Putamen (tissue), 1 donor: Measurements from ENCODE around the gene FBXO47.

Source experiments
- DNase-seq: peaks from one replicate; pipeline ENCODE4 v3.0.0-alpha.2; 2016; ENCODE audit warnings: low spot score

FBXO47 gene

GRCh38 chr17:38903404-38903803 lies 63.8 kb downstream of the FBXO47 start:
- DNase-seq: no peak

GRCh38 chr17:38900978-38901656 lies 66.1 kb downstream of the FBXO47 start:
- DNase-seq: no peak

GRCh38 chr17:38899421-38899820 lies 67.8 kb downstream of the FBXO47 start:
- no peak for DNase-seq

GRCh38 chr17:38898812-38899348 lies 68.3 kb downstream of the FBXO47 start:
- DNase-seq: no peak

- no peak for DNase-seq
Measured at GRCh38 chr17:38898291-38898679, 68.9 kb downstream of the FBXO47 start.

GRCh38 chr17:38897671-38898290 lies 69.4 kb downstream of the FBXO47 start:
- DNase-seq: no peak

- DNase-seq: no peak
Measured at GRCh38 chr17:38897176-38897575, 70.0 kb downstream of the FBXO47 start.

GRCh38 chr17:38896346-38896954 lies 70.8 kb downstream of the FBXO47 start:
- DNase-seq: no peak

- DNase-seq: no peak
Measured at GRCh38 chr17:38894276-38894675, 72.9 kb downstream of the FBXO47 start.

GRCh38 chr17:38893607-38894006 lies 73.6 kb downstream of the FBXO47 start:
- DNase-seq: no peak

GRCh38 chr17:38893113-38893512 lies 74.1 kb downstream of the FBXO47 start:
- DNase-seq: no peak

GRCh38 chr17:38892620-38893019 lies 74.6 kb downstream of the FBXO47 start:
- DNase-seq: no peak

GRCh38 chr17:38892083-38892482 lies 75.1 kb downstream of the FBXO47 start:
- DNase-seq: no peak

- DNase-seq: no peak
Measured at GRCh38 chr17:38891441-38891840, 75.8 kb downstream of the FBXO47 start.

GRCh38 chr17:38890410-38890746 lies 76.8 kb downstream of the FBXO47 start:
- DNase-seq: no peak

GRCh38 chr17:38889745-38890409 lies 77.3 kb downstream of the FBXO47 start:
- no peak for DNase-seq

- DNase-seq: no peak
Measured at GRCh38 chr17:38888842-38889241, 78.4 kb downstream of the FBXO47 start.

- DNase-seq: no peak
Measured at GRCh38 chr17:38886643-38887010, 80.6 kb downstream of the FBXO47 start.
